ENCODE measurements around the gene ENPP3.

- TF ChIP-seq POLR2A (IDR thresholded peaks at IDR 0.05; ENCODE audit: low read depth, low read length) (no peak), POLR2AphosphoS5 (IDR thresholded peaks at IDR 0.05; ENCODE audit: low read depth, low read length) (no peak)
These were observed 139.9 kb downstream of the ENPP3 start for GRCh38 chr6:131776985-131777384.
